ENCODE measurements around the gene SELP. TPM values are rescaled to one million over a fixed set of nuclear protein-coding genes. Genes with fewer than 3 reads are reported as not detected.
"Not testable (repeated sequence)": the region's sequence is repeated elsewhere in the genome, so short reads cannot be mapped to it uniquely, and the experiment has no call there.

The SELP gene
- total and polyA plus RNA-seq, 2 of the 8 experiments (the other 6 are each of a cell fraction or from before 2014, with no cell fraction given), result not detected

DNA sequence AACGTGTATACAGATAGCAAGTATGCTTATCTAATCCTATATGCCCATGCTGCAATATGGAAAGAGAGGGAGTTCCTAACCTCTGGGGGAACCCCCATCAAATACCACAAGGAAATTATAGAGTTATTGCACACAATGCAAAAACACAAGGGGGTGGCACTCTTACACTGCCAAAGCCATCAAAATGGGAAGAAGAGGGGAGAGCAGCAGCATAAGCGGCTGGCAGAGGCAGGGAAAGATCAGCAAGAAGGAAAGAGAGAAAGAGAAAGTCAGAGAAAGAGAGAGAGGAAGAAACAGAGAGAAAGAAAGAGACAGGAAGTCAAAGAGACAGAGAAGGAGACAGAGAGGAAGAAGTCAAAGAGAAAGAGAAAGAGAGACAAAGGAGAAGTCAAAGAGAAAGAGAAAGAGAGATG is 37.3 kb upstream of the SELP start:
- H2BK12ac ChIP-seq (ENCODE audit: low read depth, low read length); H3K27ac ChIP-seq (ENCODE audit: low read depth, low read length); H4K91ac ChIP-seq (replicated peaks; ENCODE audit: insufficient read length, low read length); H2BK15ac ChIP-seq (ENCODE audit: low read length); H3K4me2 ChIP-seq (ENCODE audit: insufficient read depth in 1 of 2, low read depth in 2 of 2, low read length in 2 of 2); H4K20me1 ChIP-seq (replicated peaks in 1 of 2; ENCODE audit: control insufficient read depth in 1 of 2, insufficient read depth in 2 of 2, low read length in 2 of 2); H3K18ac ChIP-seq (ENCODE audit: extremely low read depth, low read length); H3K23me2 ChIP-seq (ENCODE audit: low read depth, low read length); H2AK5ac ChIP-seq (ENCODE audit: low read depth, low read length); H3K79me1 ChIP-seq (ENCODE audit: low read depth, low read length); H2BK5ac ChIP-seq (ENCODE audit: low read depth, low read length); H3K36me3 ChIP-seq (ENCODE audit: control insufficient read depth in 2 of 4, insufficient read depth in 4 of 4, low read length in 3 of 4); H2BK120ac ChIP-seq (replicated peaks; ENCODE audit: low read depth, low read length); H3K23ac ChIP-seq (ENCODE audit: insufficient read length); POLR2A ChIA-PET (ENCODE audit: partially characterized antibody); H3K4ac ChIP-seq (replicated peaks; ENCODE audit: insufficient read length, low read depth, low read length); H4K8ac ChIP-seq (ENCODE audit: extremely low read depth, insufficient read depth, low read length); H3K27me3 ChIP-seq (replicated peaks in 1 of 4; ENCODE audit: control insufficient read depth in 3 of 4, extremely low read depth in 1 of 4, insufficient read depth in 3 of 4, low read length in 3 of 4); H2AFZ ChIP-seq (ENCODE audit: low read length); H3K9me3 ChIP-seq (ENCODE audit: insufficient read depth in 2 of 2, low read depth in 1 of 2, low read length in 1 of 2); H3K4me1 ChIP-seq (replicated peaks in 1 of 4; ENCODE audit: control insufficient read depth in 3 of 4, insufficient read depth in 4 of 4, low read length in 3 of 4); H3K14ac ChIP-seq (ENCODE audit: insufficient read length); H3K56ac ChIP-seq (replicated peaks; ENCODE audit: insufficient read length, low read depth, low read length); H3K79me2 ChIP-seq (ENCODE audit: control insufficient read depth in 1 of 2, insufficient read depth in 2 of 2, low read length in 2 of 2); H2BK20ac ChIP-seq (ENCODE audit: low read length); H3K4me3 ChIP-seq (ENCODE audit: extremely low read depth in 1 of 4, insufficient read depth in 2 of 4, low read depth in 3 of 4, low read length in 4 of 4); DNase-seq (ENCODE audit: low read depth in 1 of 2, low spot score in 2 of 2); H3K9ac ChIP-seq (replicated peaks in 1 of 4; ENCODE audit: extremely low read depth in 1 of 4, low read depth in 3 of 4, low read length in 3 of 4); FAIRE-seq; H4K5ac ChIP-seq (ENCODE audit: insufficient read length, low read depth, low read length): not testable (repeated sequence)
- CTCF ChIA-PET (ENCODE audit: partially characterized antibody), result interaction anchor here (2.2 kb wide), 1 partner anchor 65 kb away, joined by 6 read pairs; no protein-coding TSS in a partner anchor
- 92% methylated on average over 1 of the region's 2 CpGs; no CpG with 5 or more reads in 1 of the 2 experiments for WGBS, 2 experiments (ENCODE audit: extremely low coverage in 1 of 2, insufficient coverage in 1 of 2, insufficient read length in 1 of 2, insufficient replicate concordance in 2 of 2, low coverage in 1 of 2, low lambda C conversion rate in 2 of 2, missing lambda C conversion rate in 1 of 2)
